Fibroblast of lung (primary cell): ENCODE data around the gene C2orf76. TPM values are rescaled to one million over a fixed set of nuclear protein-coding genes. Genes with fewer than 3 reads are reported as not detected.
"Not testable (repeated sequence)": the region's sequence is repeated elsewhere in the genome, so short reads cannot be mapped to it uniquely, and the experiment has no call there.

Experiments
- DNase-seq, 2 donors: peaks; one replicate each; pipeline versions ENCODE4 v3.0.0 to v3.0.0-alpha.2; 2010; ENCODE audit warnings: low read depth in 2 of 2
- H2AFZ ChIP-seq: 2 replicates; pipeline ENCODE4 v1.5.1; 2012; ENCODE audit warnings: low read length, control low read depth, inconsistent platforms
- H3K27ac ChIP-seq: 2 replicates; pipeline ENCODE4 v1.5.1; 2011; ENCODE audit warnings: low read length, control low read depth; ENCODE audit not compliant: insufficient read depth
- H3K27me3 ChIP-seq: 2 replicates; pipeline ENCODE4 v1.5.1; 2011; ENCODE audit warnings: mild to moderate bottlenecking, low read length; ENCODE audit not compliant: control insufficient read depth, insufficient read depth
- H3K36me3 ChIP-seq: 2 replicates; pipeline ENCODE4 v1.5.1; 2011; ENCODE audit warnings: low read length; ENCODE audit not compliant: control insufficient read depth, insufficient read depth
- H3K4me1 ChIP-seq: 2 replicates; pipeline ENCODE4 v1.5.1; 2011; ENCODE audit warnings: low read length; ENCODE audit not compliant: control insufficient read depth, insufficient read depth; ENCODE audit errors: extremely low read depth
- H3K4me2 ChIP-seq: 2 replicates; pipeline ENCODE4 v1.5.1; 2011; ENCODE audit warnings: low read length, control low read depth; ENCODE audit not compliant: insufficient read depth; ENCODE audit errors: extremely low read depth
- H3K4me3 ChIP-seq, 4 experiments: fragments of 200-600 bp in 1 of 4; sonication (generic) in 1 of 4; replicated peaks in 1 of 4; 2 replicates each; pipeline ENCODE4 v1.5.1; 2011 to 2016; ENCODE audit warnings: low read length in 4 of 4, low read depth in 3 of 4, mild to moderate bottlenecking in 3 of 4, control low read depth in 2 of 4, inconsistent platforms in 1 of 4, mixed read lengths in 1 of 4; ENCODE audit not compliant: insufficient read depth in 1 of 4; ENCODE audit errors: control extremely low read depth in 1 of 4
- H3K79me2 ChIP-seq: 2 replicates; pipeline ENCODE4 v1.5.1; 2012; ENCODE audit warnings: mild to moderate bottlenecking, low read length, inconsistent platforms; ENCODE audit not compliant: control insufficient read depth, insufficient read depth
- H3K9ac ChIP-seq: 2 replicates; pipeline ENCODE4 v1.5.1; 2011; ENCODE audit warnings: mild to moderate bottlenecking, low read length, control low read depth; ENCODE audit not compliant: insufficient read depth
- H3K9me3 ChIP-seq: 2 replicates; pipeline ENCODE4 v1.5.1; 2012; ENCODE audit warnings: low read depth, low read length; ENCODE audit not compliant: control insufficient read depth, insufficient read depth
- H4K20me1 ChIP-seq: 2 replicates; pipeline ENCODE4 v1.5.1; 2011; ENCODE audit warnings: low read length; ENCODE audit not compliant: control insufficient read depth, insufficient read depth; ENCODE audit errors: extremely low read depth
- EZH2 ChIP-seq: IDR thresholded peaks from 2 replicates; pipeline ENCODE4 v1.5.1; 2012; ENCODE audit warnings: low read length, control low read depth, mild to moderate bottlenecking; ENCODE audit errors: missing control alignments
- polyA plus RNA-seq, 2 donors: library from polyadenylated mRNA; depleted of rRNA in 1 of 2; stranded (reverse) in 1 of 2; unstranded in 1 of 2; fragments of >200 nt; gene quantifications; 2 replicates each; pipeline ENCODE4 v1.2.1, GENCODE V29; 2011 to 2012; ENCODE audit warnings: missing spikeins in 1 of 2
- total RNA-seq: library from RNA; depleted of rRNA; stranded (reverse); fragments of >200 nt; gene quantifications from 2 replicates; pipeline ENCODE4 v1.2.1, GENCODE V29; 2014
- TF ChIP-seq, protein P1 (sequence below), 2 donors: IDR thresholded peaks in 1 of 2; conservative IDR thresholded peaks in 1 of 2; 1 replicate in 1 of 2; 2 replicates in 1 of 2; pipeline ENCODE4 v1.5.1; 2011 to 2012; ENCODE audit warnings: low read length in 2 of 2, control low read depth in 1 of 2, inconsistent platforms in 1 of 2, low read depth in 1 of 2, mild to moderate bottlenecking in 1 of 2

Gene C2orf76
- total and polyA plus RNA-seq, 2 donors (not counting 1 experiment from before 2014, with no cell fraction given), result 14.6 to 17.8 TPM

DNA sequence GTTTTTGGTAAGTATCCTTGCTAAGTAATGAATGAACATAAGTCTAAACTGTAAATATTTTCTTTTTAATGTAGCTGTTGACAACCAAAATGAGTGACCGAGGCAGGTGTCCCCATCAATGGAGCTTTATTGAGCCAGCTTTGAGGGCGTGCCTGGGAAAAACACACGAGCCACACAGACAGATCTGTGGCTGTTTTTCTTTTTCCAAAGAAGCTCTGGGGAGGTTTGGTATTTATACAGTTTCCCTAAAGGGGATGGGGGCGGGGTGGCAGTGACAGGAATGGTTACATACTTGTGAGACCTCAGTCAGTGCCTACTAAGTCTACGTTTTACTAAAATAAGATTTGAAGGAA is 11.3 kb upstream of the C2orf76 start:
- H4K20me1 ChIP-seq, result no peaks in the 10 kb centered on the region
- H3K9me3 ChIP-seq, result no peaks in the 10 kb centered on the region
- peaks cover 4% of the 10 kb centered on the region for H3K27me3 ChIP-seq
- H2AFZ ChIP-seq, result no peak overlapping the region
- no peaks in the 10 kb centered on the region for H3K79me2 ChIP-seq
- no peak for TF ChIP-seq EZH2
- TF ChIP-seq, protein P1, sequence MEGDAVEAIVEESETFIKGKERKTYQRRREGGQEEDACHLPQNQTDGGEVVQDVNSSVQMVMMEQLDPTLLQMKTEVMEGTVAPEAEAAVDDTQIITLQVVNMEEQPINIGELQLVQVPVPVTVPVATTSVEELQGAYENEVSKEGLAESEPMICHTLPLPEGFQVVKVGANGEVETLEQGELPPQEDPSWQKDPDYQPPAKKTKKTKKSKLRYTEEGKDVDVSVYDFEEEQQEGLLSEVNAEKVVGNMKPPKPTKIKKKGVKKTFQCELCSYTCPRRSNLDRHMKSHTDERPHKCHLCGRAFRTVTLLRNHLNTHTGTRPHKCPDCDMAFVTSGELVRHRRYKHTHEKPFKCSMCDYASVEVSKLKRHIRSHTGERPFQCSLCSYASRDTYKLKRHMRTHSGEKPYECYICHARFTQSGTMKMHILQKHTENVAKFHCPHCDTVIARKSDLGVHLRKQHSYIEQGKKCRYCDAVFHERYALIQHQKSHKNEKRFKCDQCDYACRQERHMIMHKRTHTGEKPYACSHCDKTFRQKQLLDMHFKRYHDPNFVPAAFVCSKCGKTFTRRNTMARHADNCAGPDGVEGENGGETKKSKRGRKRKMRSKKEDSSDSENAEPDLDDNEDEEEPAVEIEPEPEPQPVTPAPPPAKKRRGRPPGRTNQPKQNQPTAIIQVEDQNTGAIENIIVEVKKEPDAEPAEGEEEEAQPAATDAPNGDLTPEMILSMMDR (conservative IDR thresholded peaks at IDR 0.05 in 1 of 2, IDR thresholded peaks at IDR 0.05 in 1 of 2; ENCODE audit: low read depth in 1 of 2, low read length in 2 of 2), result no peak
- no peak overlapping the region for H3K4me3 ChIP-seq
- H3K36me3 ChIP-seq, result peaks cover 5% of the 10 kb centered on the region
- DNase-seq, result no peak
- H3K9ac ChIP-seq, result no peak overlapping the region
- H3K27ac ChIP-seq, result no peak overlapping the region
- H3K4me1 ChIP-seq, result no peaks in the 10 kb centered on the region
- H3K4me2 ChIP-seq, result no peak overlapping the region

DNA sequence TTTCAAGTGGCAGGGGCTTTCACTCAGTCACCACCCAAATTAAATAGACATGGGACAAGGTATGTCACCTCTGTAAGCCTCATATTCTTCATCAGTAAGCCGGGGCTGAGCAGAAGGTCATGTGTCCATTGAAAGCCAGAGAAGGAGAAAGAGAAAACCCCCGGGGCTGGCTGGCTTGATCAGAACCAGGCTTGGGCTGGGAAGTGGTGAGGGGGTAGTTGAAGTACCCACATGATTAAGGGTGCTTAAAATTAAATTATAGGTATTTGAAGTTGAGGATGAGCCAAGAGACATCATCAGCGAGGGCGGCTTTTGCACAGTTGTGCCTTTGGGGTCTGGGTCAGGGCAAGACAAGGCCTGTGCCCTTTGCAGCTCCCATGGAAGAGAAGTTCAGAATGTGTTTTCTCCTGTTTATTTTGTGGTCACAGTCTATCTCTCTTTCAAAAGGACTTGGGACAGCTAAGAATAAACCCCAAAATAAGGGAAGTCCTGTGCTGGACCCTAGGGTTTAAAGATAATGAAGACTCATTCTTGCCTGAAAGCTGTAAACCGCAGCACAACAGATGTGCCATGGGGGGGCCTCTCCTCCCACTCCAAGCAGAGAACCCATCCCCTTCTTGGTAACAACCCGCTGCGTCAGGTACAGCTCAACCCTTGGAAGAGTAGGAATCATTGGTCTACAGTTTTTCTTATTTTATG is 10.8 kb upstream of the C2orf76 start:
- no peak overlapping the region for H2AFZ ChIP-seq
- H3K27ac ChIP-seq, result no peak overlapping the region
- no peak overlapping the region for H3K9ac ChIP-seq
- H3K27me3 ChIP-seq, result peaks cover 2% of the 10 kb centered on the region
- no peak for TF ChIP-seq EZH2
- TF ChIP-seq, protein P1 (conservative IDR thresholded peaks at IDR 0.05 in 1 of 2, IDR thresholded peaks at IDR 0.05 in 1 of 2; ENCODE audit: low read depth in 1 of 2, low read length in 2 of 2), result no peak
- H4K20me1 ChIP-seq, result no peaks in the 10 kb centered on the region
- H3K4me3 ChIP-seq, result no peak overlapping the region
- H3K79me2 ChIP-seq, result no peaks in the 10 kb centered on the region
- H3K36me3 ChIP-seq, result peaks cover 10% of the 10 kb centered on the region
- H3K9me3 ChIP-seq, result no peaks in the 10 kb centered on the region
- no peak overlapping the region for H3K4me2 ChIP-seq
- DNase-seq, result no peak
- no peaks in the 10 kb centered on the region for H3K4me1 ChIP-seq

DNA sequence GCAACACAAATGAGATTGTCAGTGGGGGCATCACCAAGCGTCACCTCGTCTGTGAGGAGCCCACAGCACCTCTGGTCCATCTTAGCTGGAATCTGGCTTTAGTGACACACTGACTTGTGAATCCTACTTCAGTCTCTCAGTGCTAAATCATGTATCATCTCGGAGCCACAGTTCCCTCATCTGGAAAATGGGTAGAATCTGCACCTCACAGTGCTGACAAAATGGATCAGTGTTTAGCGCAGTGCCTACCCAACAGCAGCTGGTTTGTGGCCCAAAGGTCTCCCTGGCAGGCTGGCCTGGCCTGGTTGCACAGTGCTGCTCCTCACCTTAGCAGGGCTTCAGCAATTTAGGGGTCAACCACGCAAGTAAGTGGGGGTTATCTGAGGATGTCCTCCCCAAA is 10.2 kb upstream of the C2orf76 start:
- Histone ChIP-seq H4K20me1 (no peaks in the 10 kb centered on the region), H2AFZ (no peak overlapping the region), H3K36me3 (peaks cover 14% of the 10 kb centered on the region), H3K9me3 (no peaks in the 10 kb centered on the region), H3K79me2 (no peaks in the 10 kb centered on the region), H3K27me3 (no peaks in the 10 kb centered on the region), H3K4me1 (no peaks in the 10 kb centered on the region), H3K4me2 (no peak overlapping the region), H3K9ac (no peak overlapping the region), H3K27ac (no peak overlapping the region), H3K4me3 (no peak overlapping the region)
- TF ChIP-seq, protein P1 (conservative IDR thresholded peaks at IDR 0.05 in 1 of 2, IDR thresholded peaks at IDR 0.05 in 1 of 2; ENCODE audit: low read depth in 1 of 2, low read length in 2 of 2), result no peak
- TF ChIP-seq EZH2, result no peak
- no peak for DNase-seq

DNA sequence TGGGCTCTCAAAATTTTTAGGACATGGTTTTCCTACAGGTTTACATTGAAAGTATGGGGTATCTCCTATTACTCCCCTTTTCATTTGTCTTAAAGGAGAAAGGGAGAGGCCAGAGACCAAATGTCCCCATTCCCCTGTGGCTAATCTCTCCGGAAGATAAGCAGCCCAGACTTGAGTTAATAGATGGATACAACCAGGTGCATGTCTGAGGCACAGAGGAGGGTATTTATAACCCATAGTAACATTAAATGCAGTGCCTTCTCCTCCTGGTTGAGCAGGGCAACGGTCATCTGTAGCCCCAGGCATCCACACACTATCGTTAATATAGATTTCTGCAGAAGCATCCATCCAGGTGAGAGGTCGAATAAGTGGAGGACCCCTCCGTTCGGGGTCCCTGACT is 9.8 kb upstream of the C2orf76 start:
- not testable (repeated sequence) for H3K4me2 ChIP-seq, H3K9me3 ChIP-seq, DNase-seq

More for the DNA sequence above, 9.8 kb upstream of the C2orf76 start:
- H3K4me1 ChIP-seq, H3K9ac ChIP-seq, H4K20me1 ChIP-seq, H3K27ac ChIP-seq, H2AFZ ChIP-seq, H3K79me2 ChIP-seq, H3K27me3 ChIP-seq, H3K4me3 ChIP-seq: not testable (repeated sequence)
- H3K36me3 ChIP-seq, result peaks cover 18% of the 10 kb centered on the region
